Measurements from ENCODE around the gene HJV. TPM values are rescaled to one million over a fixed set of nuclear protein-coding genes. Genes with fewer than 3 reads are reported as not detected.
A peak's percentile ranks its signal among the peaks of the same experiment; 100 is the strongest.

Gene HJV
- total RNA-seq, 1 experiment from 2014 or later, result not detected

GRCh38 chr1:145985129-145985501 is 36.4 kb downstream of the HJV start:
- H3K9ac ChIP-seq (ENCODE audit: low read length), result 0 out of 2 replicates have a peak overlapping the region, but pooled peaks have one; percentile 1
- TSS peak; percentile 92 for BruUV-seq (replicated peaks)
- POLR2A ChIA-PET, result interaction anchor here (1.1 kb wide), 1 partner anchor 51 kb away, joined by 3 read pairs; no protein-coding TSS in a partner anchor
- H4K20me1 ChIP-seq (ENCODE audit: insufficient read depth), result no peaks in the 10 kb centered on the region
- peak overlapping the region; percentile 65 for H3K4me2 ChIP-seq (ENCODE audit: low read length)
- peak overlapping the region; percentile 20; the same call in 1 of the 2 replicates for H3K27ac ChIP-seq (ENCODE audit: low read depth, low read length)
- H2AFZ ChIP-seq (ENCODE audit: low read depth, low read length, poor library complexity, severe bottlenecking), result peak overlapping the region; percentile 86
- intact Hi-C loops (cut with micrococcal nuclease), result no loop called here
- ATAC-seq (peak; percentile 32), DNase-seq (ENCODE audit: low read depth, low spot score) (no peak)
- H3K9me3 ChIP-seq (ENCODE audit: control insufficient read depth in 1 of 2, insufficient read depth in 1 of 2, low read depth in 1 of 2, low read length in 2 of 2), result no peaks in the 10 kb centered on the region
- TF ChIP-seq RAD21 (IDR thresholded peaks at IDR 0.05; ENCODE audit: low read depth) (no peak), TCF7L2 (IDR thresholded peaks at IDR 0.05; ENCODE audit: borderline replicate concordance, extremely low read depth, insufficient read depth, insufficient read length) (no peak), ZFX (IDR thresholded peaks at IDR 0.05) (no peak), EGR1 (IDR thresholded peaks at IDR 0.05; ENCODE audit: low read depth) (no peak), POLR2A (IDR thresholded peaks at IDR 0.05; ENCODE audit: borderline replicate concordance, extremely low read depth, insufficient read depth, insufficient read length) (no peak), ATF3 (IDR thresholded peaks at IDR 0.05) (no peak), FOSL1 (IDR thresholded peaks at IDR 0.05; ENCODE audit: low read depth) (no peak), SP1 (IDR thresholded peaks at IDR 0.05; ENCODE audit: low read depth) (no peak), CEBPB (IDR thresholded peaks at IDR 0.05; ENCODE audit: low read depth) (no peak), JUND (IDR thresholded peaks at IDR 0.05) (no peak), ZNF274 (IDR thresholded peaks at IDR 0.05; ENCODE audit: low read depth, low read length) (no peak), EZH2phosphoT487 (IDR thresholded peaks at IDR 0.05; ENCODE audit: borderline replicate concordance) (no peak), POLR2AphosphoS5 (IDR thresholded peaks at IDR 0.05; ENCODE audit: low read depth, low read length) (no peak), EZH2 (IDR thresholded peaks at IDR 0.05) (no peak), CBX3 (IDR thresholded peaks at IDR 0.05; ENCODE audit: low read depth) (no peak), MAX (IDR thresholded peaks at IDR 0.05) (no peak)
- peaks cover 22 to 38% of the 10 kb centered on the region in 2 experiments for H3K4me1 ChIP-seq (ENCODE audit: control insufficient read depth in 1 of 2, insufficient read depth in 2 of 2, low read length in 2 of 2)
- no peaks in the 10 kb centered on the region for H3K36me3 ChIP-seq (ENCODE audit: control insufficient read depth in 1 of 2, insufficient read depth in 2 of 2, low read length in 2 of 2)
- H3K4me3 ChIP-seq (replicated peaks in 1 of 2; ENCODE audit: low read depth in 1 of 2, low read length in 2 of 2), result no peak overlapping the region
- H3K27me3 ChIP-seq (ENCODE audit: insufficient read depth, low read length), result no peaks in the 10 kb centered on the region
- H3K9me2 ChIP-seq (ENCODE audit: insufficient read depth), result no peaks in the 10 kb centered on the region
- no peaks in the 10 kb centered on the region for H3K79me2 ChIP-seq (ENCODE audit: insufficient read depth, low read length)
- RAD21 ChIA-PET (ENCODE audit: low non-redundant PET in 1 of 2, low total read pairs in 2 of 2, uncharacterized antibody in 2 of 2, unreplicated experiment in 2 of 2), result no interaction called here
- CTCF ChIA-PET, result no interaction called here
